NCI-H187 (cell line): ENCODE results near the gene STX8.
"Not testable (repeated sequence)": the region's sequence is repeated elsewhere in the genome, so short reads cannot be mapped to it uniquely, and the experiment has no call there.

ENCODE experiments used
- DNase-seq, 2 experiments: peaks; one replicate each; lab custom pipeline; 2025; lab: John Stamatoyannopoulos, UW

STX8 gene

DNA sequence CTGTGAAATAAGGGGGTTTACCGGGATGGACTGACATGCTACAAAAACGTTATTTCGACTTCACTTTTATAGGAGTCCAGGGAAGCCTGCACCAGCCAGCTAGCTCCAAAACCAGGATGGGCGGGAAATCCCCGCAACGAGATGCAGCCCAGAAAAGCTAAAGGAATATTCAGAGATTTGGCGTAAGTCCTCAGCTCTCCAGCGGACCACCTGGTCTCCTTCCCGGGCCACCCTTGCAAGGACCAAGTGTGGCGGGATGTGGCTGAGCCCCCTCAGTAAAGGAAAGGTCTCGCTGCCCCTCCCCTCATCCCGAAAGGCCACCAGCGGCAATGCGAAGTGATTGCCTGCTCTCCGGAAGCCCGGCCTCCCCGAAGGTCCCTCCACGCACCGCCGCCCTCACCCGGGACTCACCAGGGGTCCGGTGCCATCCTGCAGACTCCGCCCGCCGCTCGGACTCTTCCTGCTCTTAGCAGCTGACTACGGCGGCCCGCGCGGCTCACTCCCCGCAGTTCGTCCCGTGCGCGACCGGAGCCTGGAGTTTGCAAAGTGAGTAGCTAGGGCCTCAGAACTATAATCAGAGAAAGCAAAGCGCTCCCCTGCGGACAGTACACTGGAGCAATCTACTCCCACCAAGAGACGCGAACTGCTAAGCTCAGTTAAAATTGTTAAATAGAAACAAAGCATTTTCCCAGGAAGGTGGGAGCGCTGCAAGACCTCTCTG, at the start of gene STX8:
STX8 (minus strand) TSS at position 440 of the 721 bp plus-strand sequence; CDS start at position 428, 12 bp downstream.
- peak in 1 of 2 experiments; percentile 53 for DNase-seq

- no peak for DNase-seq
Measured at GRCh38 chr17:9622961-9623360, 47.3 kb upstream of the STX8 start.

GRCh38 chr17:9615486-9615885, 39.9 kb upstream of the STX8 start:
- DNase-seq = no peak

DNA sequence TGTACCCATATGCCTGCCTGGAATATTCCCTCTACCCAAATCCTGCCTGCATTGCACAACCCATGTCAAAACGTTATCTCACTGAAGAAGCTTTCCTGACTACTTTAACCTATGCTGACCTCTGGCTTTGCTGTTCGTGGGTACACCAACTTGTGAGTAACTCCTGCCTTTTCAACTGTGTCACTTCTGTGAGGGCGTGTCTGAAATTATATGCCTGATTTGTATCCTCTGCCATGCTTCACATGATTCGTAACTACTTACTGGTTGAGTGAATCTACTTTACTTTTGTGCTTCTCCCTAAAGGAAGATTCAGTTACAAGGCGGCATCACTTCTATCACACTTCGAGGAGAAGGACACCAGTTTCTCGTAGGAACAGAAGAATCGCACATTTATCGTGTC, 36.4 kb upstream of the STX8 start:
- no peak for DNase-seq

- DNase-seq = no peak
Measured at GRCh38 chr17:9611557-9611956, 35.9 kb upstream of the STX8 start.

DNA sequence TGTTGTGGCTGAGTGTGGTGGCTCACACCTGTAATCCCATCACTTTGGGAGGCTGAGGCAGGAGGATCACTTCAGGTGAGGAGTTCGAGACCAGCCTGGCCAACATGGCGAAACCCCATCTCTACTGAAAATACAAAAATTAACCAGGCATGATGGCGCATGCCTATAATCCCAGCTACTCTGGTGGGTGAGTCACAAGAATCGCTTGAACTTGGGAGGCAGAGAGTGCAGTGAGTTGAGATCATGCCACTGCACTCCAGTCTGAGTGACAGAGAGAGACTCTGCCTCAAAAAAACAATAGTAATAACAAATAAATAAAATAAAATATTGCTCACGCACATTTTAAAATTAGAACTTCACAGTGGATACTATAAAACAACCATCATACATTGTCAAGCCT, 31.4 kb upstream of the STX8 start:
- not testable (repeated sequence) for DNase-seq

- no peak for DNase-seq
Measured at GRCh38 chr17:9606453-9606852, 30.8 kb upstream of the STX8 start.

DNA sequence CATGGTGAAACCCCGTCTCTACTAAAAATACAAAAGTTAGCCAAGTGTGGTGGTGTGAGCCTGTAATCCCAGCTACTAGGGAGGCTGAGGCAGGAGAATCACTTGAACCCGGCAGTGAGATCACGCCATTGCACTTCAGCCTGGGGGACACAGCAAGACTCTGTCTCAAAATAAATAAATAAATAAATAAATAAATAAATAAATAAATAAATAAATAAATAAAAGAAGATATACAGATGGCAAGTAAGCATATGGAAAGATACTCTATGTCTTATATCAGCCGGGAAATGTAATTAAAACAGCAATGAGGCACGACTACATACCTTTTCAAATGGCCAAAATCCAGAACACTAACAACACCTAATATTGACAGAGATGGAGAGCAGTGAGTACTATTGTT, 29.0 kb upstream of the STX8 start:
- not testable (repeated sequence) for DNase-seq

GRCh38 chr17:9598661-9599060, 23.0 kb upstream of the STX8 start:
- no peak for DNase-seq

DNA sequence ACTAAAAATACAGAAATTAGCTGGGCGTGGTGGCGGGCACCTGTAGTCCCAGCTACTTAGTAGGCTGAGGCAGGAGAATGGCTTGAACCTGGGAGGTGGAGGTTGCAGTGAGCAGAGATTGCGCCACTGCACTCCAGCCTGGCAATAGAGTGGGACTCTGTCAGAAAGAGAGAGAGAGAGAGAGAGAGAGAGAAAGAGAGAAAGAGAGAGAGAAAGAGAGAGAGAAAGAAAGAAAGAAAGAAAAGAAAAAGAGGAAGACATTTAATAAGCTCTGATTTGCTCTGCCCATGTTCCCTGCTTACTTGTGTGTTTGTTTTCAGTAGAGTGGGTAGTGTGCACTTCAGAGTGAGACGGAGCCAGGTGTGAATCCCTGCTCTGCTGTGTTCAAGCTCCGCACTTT, 22.0 kb upstream of the STX8 start:
- DNase-seq = not testable (repeated sequence)

DNA sequence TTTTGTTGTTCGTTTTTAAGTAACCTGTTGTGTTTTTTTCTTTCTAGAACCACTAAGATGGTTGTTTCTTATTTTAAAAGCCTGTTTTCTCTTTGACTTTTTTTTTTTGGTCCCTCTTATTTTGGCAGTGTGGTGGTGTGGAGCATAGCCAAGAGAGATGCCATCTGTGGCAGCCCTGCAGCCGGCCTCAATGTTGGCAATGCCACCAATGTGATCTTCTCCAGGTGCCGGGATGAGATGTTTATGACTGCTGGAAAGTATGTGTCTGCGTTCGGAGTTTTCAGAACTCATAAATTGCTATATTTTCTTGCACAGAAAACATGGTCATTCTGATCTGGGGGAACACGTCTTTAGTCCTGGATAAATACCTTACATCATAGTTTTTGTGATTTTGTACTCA, 18.4 kb upstream of the STX8 start:
- DNase-seq = no peak

DNA sequence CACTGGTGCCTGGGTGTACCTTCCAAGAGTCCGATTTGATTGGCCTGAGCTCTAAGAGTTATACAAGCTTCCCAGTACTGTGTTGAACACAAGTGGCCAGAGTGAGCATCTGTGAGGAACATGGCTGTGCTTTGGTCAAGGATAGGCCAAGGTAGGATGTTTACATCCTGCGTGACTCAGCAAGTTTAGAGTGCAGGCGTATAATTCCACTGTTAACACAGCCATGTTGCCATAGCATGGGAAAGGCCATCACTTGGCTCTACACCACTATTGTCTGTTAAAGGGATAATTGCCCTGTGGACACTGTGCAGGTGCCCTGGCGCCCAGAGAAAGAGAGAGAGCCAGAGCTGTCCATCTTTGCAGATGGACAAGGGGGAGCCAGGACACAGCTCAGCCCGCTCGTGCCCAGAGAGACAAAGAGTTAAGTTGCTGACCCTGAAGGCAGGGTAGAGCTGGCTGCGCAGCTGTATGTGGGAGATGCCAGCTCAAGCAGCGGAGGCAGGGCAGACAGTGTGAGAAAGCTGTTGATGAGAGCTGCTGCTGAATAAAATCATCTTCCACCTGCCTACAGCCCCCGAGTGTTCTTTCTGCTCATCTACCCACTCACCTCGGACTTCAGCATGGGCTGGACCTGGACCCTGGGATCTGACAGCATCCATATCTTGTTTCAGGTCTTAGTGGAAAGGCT, 12.5 kb upstream of the STX8 start:
- no peak for DNase-seq

- DNase-seq = no peak
Measured at GRCh38 chr17:9577373-9577709, 1.7 kb upstream of the STX8 start.

DNA sequence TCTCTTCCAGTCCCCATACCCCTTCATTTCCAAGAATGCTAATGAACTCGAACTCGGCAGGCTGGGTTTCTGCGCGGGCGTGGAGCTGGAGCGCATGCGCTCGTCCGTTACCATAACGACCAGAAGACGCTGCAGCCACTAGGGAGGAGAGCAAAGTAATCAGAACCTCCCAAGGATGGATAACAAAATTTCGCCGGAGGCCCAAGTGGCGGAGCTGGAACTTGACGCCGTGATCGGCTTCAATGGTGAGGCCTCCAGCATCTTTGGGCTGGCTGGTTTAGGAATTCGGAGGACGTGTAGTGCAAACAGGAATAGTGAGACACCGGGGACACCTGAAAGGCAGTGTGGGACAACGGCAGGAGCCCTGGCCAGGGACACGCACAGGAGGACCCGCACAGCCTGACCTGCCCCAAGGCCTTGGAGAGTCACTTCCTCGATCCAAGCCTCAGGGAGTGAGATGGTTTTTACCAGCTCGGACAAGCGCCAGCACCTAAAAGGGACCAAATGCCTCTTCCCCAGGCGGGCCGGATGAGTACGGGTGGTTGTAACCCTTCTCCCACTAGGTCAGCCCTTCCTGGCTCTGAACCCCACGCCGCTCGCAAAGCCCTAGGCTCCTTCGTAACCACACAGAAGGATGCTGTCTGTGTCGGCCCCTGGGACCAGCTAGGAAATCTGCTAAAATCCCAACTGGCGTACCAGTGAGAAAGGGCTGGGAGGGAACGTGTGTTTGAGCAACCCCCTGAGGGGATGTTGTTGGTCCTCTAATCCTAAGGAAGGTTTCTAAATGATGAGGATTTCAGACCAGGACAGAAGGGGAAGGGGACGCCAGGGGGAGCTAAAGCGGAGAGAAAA, 1.1 kb upstream of the STX8 start, which contains the start of gene CFAP52:
CFAP52 (plus strand) TSS at position 122 of the 852 bp plus-strand sequence; CDS start at position 176, 54 bp downstream.
- peak; percentile 18 to 31 for DNase-seq

DNA sequence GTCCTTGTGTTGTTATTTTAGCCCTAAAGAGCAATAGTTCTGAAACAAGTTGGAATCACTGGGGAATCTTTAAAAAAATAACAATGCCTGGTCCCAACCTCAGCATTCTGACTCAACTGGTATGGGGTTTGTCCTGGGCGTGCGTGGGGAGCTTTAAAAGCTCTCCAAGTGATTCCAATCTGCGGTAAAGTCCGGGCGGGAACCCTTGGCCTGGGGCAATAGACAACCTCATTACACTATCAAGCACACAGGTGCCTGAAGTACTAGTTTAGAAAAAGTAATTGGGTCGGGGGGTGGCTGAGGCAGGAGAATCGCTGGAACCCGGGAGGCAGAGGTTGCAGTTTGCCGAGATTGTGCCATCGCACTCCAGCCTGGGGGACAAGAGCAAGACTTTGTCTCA, 4.4 kb downstream of the STX8 start:
- DNase-seq = no peak

GRCh38 chr17:9568957-9569588, 6.5 kb downstream of the STX8 start:
- no peak for DNase-seq

DNA sequence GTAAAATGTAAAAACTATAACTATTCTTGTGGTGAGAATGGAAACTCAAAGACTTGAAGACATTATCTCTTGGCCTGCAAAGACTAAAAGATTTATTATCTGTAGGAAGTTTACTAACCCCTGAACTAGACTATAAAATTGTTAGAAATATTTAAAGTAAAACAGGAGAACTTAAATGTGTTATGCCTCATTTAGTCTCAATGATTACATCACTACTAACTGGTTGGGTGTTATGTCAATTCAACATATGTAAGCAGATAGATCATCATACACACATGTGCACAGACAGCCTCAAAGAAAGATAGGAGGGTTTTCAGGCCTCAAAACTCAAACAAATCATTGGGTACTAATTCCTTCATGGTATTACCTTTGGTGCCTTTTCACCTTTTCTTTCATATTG, 7.6 kb downstream of the STX8 start:
- no peak for DNase-seq

DNA sequence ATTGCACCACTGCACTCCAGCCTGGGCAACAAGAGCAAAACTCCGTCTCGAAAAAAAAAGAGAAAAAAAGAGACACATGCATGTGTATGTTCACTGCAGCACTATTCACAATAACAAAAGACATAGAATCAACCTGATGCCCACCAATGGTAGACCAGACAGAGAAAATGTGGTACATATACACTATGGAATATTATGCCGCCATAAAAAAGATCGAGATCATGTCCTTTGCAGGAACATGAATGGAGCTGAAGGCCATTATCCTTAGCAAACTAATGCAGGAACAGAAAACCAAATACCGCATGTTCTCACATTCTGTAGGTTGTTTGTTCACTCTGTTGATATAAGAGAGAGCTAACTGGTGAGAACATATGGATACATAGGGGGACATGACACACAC, 8.9 kb downstream of the STX8 start:
- DNase-seq = not testable (repeated sequence)

- DNase-seq = no peak
Measured at GRCh38 chr17:9566067-9566466, 9.6 kb downstream of the STX8 start.

DNA sequence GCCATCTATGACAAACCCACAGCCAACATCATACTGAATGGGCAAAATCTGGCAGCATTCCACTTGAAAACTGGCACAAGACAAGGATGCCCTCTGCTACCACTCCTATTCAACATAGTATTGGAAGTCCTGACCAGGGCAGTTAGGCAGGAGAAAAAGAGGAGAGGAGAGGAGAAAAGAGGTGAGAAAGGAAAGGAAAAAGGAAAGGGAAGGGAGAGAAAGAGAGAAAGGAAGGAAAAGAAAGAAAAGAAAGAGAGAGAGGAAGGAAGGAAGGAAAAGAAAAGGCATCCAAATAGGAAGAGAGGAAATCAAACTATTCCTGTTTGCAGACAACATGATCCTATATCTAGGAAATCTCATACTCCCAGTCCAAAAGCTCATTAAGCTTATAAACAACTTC, 11.5 kb downstream of the STX8 start:
- DNase-seq = no peak

- no peak for DNase-seq
Measured at GRCh38 chr17:9557857-9558256, 17.8 kb downstream of the STX8 start.

GRCh38 chr17:9557161-9557755, 18.4 kb downstream of the STX8 start:
- DNase-seq = no peak
